ENCODE measurements around the gene GAS6. TPM values are rescaled to one million over a fixed set of nuclear protein-coding genes. Genes with fewer than 3 reads are reported as not detected.

The GAS6 gene
- total RNA-seq, 2 donors from 2014 or later = 83.0 to 145 TPM

DNA sequence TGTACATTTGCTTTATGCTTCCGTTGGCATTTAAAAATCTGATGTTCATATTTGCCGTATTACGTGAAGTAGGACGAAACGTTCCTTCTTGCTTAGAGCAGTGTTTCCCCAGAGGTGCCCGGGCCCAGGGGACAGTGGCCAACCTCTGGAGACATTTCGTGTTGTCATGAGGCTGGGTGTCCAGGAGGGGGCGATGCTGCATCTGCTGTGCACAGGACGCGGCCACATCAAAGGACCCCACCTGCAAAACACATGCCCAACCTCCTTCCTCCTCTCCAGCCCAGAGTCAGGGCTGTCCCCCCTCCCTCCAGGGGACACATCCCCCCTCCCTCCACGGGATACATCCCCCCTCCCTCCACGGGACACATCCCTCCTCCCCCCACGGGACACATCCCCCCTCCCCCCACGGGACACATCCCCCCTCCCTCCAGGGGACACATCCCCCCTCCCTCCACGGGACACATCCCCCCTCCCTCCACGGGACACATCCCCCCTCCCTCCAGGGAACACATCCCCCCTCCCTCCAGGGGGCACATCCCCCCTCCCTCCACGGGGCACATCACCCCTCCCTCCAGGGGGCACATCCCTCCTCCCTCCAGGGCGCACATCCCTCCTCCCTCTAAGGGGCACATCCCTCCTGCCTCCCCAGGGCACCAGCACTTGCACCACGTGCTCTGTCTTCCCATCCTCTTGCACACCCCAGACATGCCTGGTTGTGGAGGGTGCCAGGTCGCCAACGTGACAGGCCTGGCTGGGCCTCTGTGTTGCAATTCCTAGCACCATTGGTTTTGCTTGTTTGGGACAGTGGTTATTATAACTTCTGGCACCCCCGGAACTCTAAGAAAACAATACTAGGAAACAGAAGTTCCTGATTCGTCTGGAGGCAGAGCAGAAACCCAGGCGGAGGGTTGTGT, 46.7 kb downstream of the GAS6 start:
- Histone ChIP-seq H3K27ac (peak overlapping the region in 2 of 4 donors; percentile 26 to 55), H3K4me3 (no peak overlapping the region), H3K36me3 (replicated peaks in 1 of 2; ENCODE audit: insufficient read depth in 1 of 2, low read depth in 2 of 2) (peaks cover 0 to 1% of the 10 kb centered on the region in 2 donors), H3K4me1 (peaks cover 36% of the 10 kb centered on the region), H3K27me3 (no peaks in the 10 kb centered on the region), H3K9me3 (no peaks in the 10 kb centered on the region)
- TF ChIP-seq, protein P1, sequence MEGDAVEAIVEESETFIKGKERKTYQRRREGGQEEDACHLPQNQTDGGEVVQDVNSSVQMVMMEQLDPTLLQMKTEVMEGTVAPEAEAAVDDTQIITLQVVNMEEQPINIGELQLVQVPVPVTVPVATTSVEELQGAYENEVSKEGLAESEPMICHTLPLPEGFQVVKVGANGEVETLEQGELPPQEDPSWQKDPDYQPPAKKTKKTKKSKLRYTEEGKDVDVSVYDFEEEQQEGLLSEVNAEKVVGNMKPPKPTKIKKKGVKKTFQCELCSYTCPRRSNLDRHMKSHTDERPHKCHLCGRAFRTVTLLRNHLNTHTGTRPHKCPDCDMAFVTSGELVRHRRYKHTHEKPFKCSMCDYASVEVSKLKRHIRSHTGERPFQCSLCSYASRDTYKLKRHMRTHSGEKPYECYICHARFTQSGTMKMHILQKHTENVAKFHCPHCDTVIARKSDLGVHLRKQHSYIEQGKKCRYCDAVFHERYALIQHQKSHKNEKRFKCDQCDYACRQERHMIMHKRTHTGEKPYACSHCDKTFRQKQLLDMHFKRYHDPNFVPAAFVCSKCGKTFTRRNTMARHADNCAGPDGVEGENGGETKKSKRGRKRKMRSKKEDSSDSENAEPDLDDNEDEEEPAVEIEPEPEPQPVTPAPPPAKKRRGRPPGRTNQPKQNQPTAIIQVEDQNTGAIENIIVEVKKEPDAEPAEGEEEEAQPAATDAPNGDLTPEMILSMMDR (IDR thresholded peaks at IDR 0.05) = peak; percentile 62 to 91 (median 86)
- no peak for TF ChIP-seq POLR2A (IDR thresholded peaks at IDR 0.05)
- WGBS, 2 donors = 9 to 16% methylated on average over 21 to 22 of the region's 24 CpGs
- DNase-seq (peak; percentile 90 to 96 (median 96)), ATAC-seq (peak; percentile 62)
- intact Hi-C loops (cut with DNase I) = no loop called here

DNA sequence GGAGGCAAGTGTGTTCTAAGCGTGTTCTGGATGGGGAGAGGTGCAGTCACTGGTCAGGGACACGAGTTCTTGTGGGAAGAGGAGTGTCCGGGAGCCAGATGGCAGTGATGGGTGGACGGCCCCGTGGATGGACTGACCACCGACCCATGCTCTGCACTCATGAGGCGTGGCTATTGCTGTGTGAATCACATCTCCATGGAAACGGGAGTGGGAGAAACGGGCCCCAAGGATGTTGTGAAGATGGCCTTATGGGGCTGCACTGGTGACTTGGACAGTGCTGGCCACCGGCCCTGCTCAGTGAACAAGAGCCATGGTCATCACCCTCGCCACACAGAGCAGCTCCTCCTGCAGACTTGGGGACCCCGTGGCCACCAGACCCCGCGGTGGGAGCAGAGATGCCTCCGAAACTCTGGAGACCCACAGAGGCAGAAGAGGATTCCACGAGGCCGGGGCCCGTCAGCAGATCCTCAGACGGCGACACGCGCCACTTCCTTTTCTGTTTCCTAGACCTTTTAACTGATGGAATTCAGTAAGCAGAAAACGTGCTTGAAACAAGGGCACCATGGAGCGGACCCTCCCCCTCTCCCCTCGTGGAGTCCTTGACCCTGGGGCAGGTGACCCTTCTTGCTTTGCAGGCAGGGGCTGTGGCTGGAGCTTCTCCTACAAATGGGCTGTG, 47.5 kb downstream of the GAS6 start:
- H3K4me1 ChIP-seq = peaks cover 36% of the 10 kb centered on the region
- 29 to 62% methylated on average over 5 to 25 of the region's 25 CpGs for WGBS, 2 donors
- H3K36me3 ChIP-seq (replicated peaks in 1 of 2; ENCODE audit: insufficient read depth in 1 of 2, low read depth in 2 of 2) = no peaks in the 10 kb centered on the region
- TF ChIP-seq, protein P1 (IDR thresholded peaks at IDR 0.05) = no peak
- no peak for TF ChIP-seq POLR2A (IDR thresholded peaks at IDR 0.05)
- no peak overlapping the region for H3K4me3 ChIP-seq
- intact Hi-C loops (cut with DNase I) = no loop called here
- no peaks in the 10 kb centered on the region for H3K9me3 ChIP-seq
- peak overlapping the region in 1 of 4 donors; percentile 23 for H3K27ac ChIP-seq
- DNase-seq = no peak
- H3K27me3 ChIP-seq = no peaks in the 10 kb centered on the region
- ATAC-seq = no peak

DNA sequence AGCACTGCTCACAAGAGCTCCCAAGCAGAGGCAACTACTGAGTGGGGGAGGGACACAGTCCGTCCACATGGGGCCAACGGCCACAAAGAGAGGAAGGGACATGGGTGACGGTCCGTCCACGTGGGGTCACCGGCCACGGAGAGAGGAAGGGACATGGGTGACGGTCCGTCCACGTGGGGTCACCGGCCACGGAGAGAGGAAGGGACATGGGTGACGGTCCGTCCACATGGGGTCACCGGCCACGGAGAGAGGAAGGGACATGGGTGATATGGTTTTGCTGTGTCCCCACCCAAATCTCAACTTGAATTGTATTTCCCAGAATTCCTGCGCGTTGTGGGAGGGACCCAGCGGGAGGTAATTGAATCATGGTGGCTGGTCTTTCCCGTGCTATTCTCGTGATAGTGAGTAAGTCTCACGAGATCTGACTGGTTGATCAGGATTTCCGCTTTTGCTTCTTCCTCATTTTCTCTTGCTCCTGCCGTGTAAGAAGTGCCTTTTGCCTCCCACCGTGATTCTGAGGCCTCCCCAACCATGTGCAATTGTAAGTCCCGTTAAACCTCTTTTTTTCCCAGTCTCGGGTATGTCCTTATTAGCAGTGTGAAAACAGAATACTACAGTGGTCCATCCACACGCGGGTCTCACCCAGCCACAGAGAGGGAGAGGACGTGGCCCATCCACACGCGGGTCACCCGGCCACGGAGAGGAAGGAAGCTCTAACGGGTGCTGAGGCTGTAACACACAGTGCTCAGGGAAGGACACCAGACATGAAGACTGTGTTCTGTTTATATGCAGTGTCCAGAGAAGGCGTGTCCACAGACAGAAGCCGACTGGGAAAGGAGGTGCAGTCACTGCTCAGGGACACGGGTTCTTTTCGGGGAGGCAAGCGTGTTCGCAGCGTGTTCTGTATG, 48.5 kb downstream of the GAS6 start:
- H3K4me1 ChIP-seq = peaks cover 36% of the 10 kb centered on the region
- H3K27me3 ChIP-seq = no peaks in the 10 kb centered on the region
- H3K4me3 ChIP-seq = no peak overlapping the region
- no peaks in the 10 kb centered on the region for H3K9me3 ChIP-seq
- no peak for DNase-seq
- peak overlapping the region in 3 of 4 donors; percentile 41 to 74 (median 54) for H3K27ac ChIP-seq
- 64 to 66% methylated on average over 41 to 42 of the region's 42 CpGs for WGBS, 2 donors
- ATAC-seq = no peak
- intact Hi-C loops (cut with DNase I) = no loop called here
- TF ChIP-seq, protein P1 (IDR thresholded peaks at IDR 0.05) = no peak
- peak in 1 of 3 donors; percentile 9 for TF ChIP-seq POLR2A (IDR thresholded peaks at IDR 0.05)
- no peaks in the 10 kb centered on the region for H3K36me3 ChIP-seq (replicated peaks in 1 of 2; ENCODE audit: insufficient read depth in 1 of 2, low read depth in 2 of 2)

DNA sequence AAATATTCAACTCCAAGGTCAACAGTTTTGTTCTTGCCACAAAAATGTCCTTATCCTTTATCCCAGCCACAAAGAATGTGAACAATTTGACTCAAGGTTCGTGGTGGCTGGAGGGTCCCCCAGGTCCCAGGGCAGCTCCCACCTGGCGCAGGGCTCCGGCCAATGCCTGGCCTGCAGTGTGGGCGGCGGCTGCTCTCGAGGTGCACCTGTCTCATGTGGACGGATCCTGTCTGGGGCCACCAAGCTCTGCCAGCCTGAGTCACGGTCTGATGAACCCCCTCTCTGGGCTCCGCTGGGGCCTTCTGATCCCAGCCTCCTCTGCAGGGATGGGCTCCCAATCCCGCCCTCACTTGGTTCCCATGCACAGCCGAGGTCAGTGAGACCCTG, 49.4 kb downstream of the GAS6 start:
- no peaks in the 10 kb centered on the region for H3K9me3 ChIP-seq
- ATAC-seq (peak; percentile 28), DNase-seq (peak in 2 of 4 donors; percentile 28 to 40)
- H3K27ac ChIP-seq = peak overlapping the region; percentile 44 to 80 (median 64)
- no peaks in the 10 kb centered on the region for H3K27me3 ChIP-seq
- TF ChIP-seq POLR2A (IDR thresholded peaks at IDR 0.05) = no peak
- TF ChIP-seq, protein P1 (IDR thresholded peaks at IDR 0.05) = no peak
- WGBS, 2 donors = 29 to 46% methylated on average over 1 to 11 of the region's 11 CpGs
- intact Hi-C loops (cut with DNase I) = loop anchor here (5.0 kb wide), 1 partner anchor 128 kb away; no protein-coding TSS in a partner anchor
- H3K4me3 ChIP-seq = no peak overlapping the region
- peaks cover 36% of the 10 kb centered on the region for H3K4me1 ChIP-seq
- no peaks in the 10 kb centered on the region for H3K36me3 ChIP-seq (replicated peaks in 1 of 2; ENCODE audit: insufficient read depth in 1 of 2, low read depth in 2 of 2)
